ENCODE data around the gene TMEM141. TPM values are rescaled to one million over a fixed set of nuclear protein-coding genes. Genes with fewer than 3 reads are reported as not detected.
"Not testable (repeated sequence)": the region's sequence is repeated elsewhere in the genome, so short reads cannot be mapped to it uniquely, and the experiment has no call there.

The TMEM141 gene
- total and polyA plus RNA-seq, 2 donors = 81.0 TPM

DNA sequence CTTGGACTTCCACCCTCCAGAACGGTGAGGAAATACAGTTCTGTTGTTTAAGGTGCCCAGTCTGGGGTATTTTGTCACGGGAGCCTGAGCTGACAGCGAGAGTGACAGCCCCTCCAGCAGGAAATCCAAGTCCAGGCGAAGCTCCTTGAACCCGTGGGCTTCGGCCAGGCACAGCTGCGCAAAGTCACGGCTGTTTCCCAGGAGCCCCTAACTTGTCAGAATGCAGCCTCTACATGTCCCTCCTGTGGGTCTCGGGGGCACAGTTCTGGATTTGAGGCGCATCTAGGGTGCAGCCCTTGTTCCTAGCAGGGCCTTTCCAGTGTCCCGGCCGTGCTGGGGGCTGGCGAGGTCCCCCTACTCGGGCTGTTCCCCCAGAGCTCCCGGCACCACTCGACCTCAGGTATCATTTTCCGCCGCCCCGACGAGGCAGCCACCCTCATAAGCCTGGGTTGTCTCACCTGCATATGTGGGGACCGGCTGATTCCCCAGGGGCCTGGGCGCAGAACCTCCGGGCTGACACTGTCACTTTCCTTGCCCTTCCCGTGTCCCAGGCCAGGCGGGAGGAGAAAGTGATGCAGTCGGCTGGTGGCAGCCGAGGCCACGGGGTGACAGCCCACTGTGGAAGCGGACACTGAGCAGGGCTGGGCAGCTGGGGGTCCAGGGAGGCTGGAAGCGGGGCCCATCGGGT lies 37.6 kb upstream of the TMEM141 start:
- Histone ChIP-seq H3K9me3 (ENCODE audit: control insufficient read depth in 2 of 2, insufficient read depth in 1 of 2, low read length in 1 of 2) (peaks cover 0 to 32% of the 10 kb centered on the region in 2 donors), H3K36me3 (ENCODE audit: control insufficient read depth in 2 of 2, insufficient read depth in 2 of 2, low read length in 1 of 2) (no peaks in the 10 kb centered on the region), H3K4me3 (ENCODE audit: low read length in 2 of 2) (no peak overlapping the region), H3K4me1 (ENCODE audit: control insufficient read depth in 2 of 2, insufficient read depth in 2 of 2, low read length in 2 of 2) (peaks cover 0 to 6% of the 10 kb centered on the region in 2 donors), H3K27ac (ENCODE audit: low read depth in 1 of 2, low read length in 1 of 2) (no peak overlapping the region), H3K27me3 (ENCODE audit: control insufficient read depth in 2 of 2, insufficient read depth in 1 of 2, low read length in 1 of 2) (peaks cover 0 to 8% of the 10 kb centered on the region in 2 donors)
- 93% methylated on average over 31 of the region's 31 CpGs for WGBS
- no peak for DNase-seq (ENCODE audit: low read depth in 6 of 9, low spot score in 9 of 9)

DNA sequence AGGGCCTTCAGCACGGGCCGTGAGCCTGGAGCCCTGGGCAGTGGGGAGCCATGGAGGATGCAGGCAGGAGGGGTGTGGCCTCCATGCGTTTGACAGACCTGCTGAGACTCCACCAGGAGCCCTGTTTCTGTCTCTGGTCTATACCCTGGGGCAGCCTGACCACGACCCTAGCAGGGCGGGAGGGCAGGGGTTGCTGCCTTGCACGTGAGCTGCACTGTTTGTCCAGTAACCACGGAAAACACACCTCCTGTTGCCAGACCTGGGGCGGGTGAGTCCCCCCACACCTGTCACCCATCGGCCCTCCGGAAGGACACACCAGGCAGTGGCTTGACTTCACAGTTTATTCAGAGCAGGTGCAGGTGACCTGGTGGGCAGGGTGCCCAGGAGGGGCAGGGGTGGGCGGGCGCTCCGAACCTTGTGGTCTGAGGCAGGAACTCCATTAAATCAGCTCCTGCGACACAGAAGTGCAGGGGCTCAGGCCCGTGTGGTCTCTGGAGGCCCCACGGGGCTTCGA lies 37.0 kb upstream of the TMEM141 start:
- WGBS = 23% methylated on average over 17 of the region's 17 CpGs
- peaks cover 0 to 4% of the 10 kb centered on the region in 2 donors for H3K4me1 ChIP-seq (ENCODE audit: control insufficient read depth in 2 of 2, insufficient read depth in 2 of 2, low read length in 2 of 2)
- H3K27ac ChIP-seq (ENCODE audit: low read depth in 1 of 2, low read length in 1 of 2) = no peak overlapping the region
- H3K9me3 ChIP-seq (ENCODE audit: control insufficient read depth in 2 of 2, insufficient read depth in 1 of 2, low read length in 1 of 2) = peaks cover 0 to 32% of the 10 kb centered on the region in 2 donors
- peaks cover 0 to 8% of the 10 kb centered on the region in 2 donors for H3K27me3 ChIP-seq (ENCODE audit: control insufficient read depth in 2 of 2, insufficient read depth in 1 of 2, low read length in 1 of 2)
- no peaks in the 10 kb centered on the region for H3K36me3 ChIP-seq (ENCODE audit: control insufficient read depth in 2 of 2, insufficient read depth in 2 of 2, low read length in 1 of 2)
- no peak overlapping the region for H3K4me3 ChIP-seq (ENCODE audit: low read length in 2 of 2)
- no peak for DNase-seq (ENCODE audit: low read depth in 6 of 9, low spot score in 9 of 9)

DNA sequence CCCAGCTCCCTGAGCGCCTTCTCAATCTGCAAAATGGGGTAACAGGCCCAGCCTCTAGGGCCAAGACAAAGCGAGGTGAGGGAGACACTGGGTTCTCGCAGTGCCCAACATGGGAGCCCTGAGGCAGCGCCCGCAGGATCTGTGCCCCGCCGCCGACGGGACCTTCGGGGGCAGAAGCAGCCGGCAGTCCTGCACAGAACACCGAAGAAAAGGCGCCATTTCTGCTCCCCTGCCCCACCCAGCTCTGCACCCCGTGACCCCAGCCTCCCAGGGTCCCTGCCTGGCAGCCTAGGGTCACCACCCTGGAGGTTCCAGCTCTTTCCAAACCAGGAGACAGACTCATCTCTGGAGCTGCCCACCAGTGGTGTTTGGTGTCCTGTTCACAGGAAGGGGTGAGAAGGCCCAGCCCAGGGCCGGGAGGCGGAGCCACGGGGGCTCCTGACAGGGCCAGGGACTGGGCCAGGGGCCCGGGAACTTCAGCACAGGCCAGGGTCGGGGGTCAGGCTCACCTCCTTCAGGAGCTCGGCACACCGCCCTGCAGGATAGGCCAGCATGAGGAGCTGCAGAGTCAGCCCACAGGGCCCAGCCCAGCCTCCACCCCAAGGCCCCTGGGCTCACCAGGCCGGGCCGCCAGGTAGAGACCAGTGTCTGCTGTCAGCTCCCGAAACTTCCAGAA lies 36.4 kb upstream of the TMEM141 start:
- Histone ChIP-seq H3K27ac (ENCODE audit: low read depth in 1 of 2, low read length in 1 of 2) (no peak overlapping the region), H3K4me3 (ENCODE audit: low read length in 2 of 2) (no peak overlapping the region), H3K9me3 (ENCODE audit: control insufficient read depth in 2 of 2, insufficient read depth in 1 of 2, low read length in 1 of 2) (peaks cover 0 to 32% of the 10 kb centered on the region in 2 donors), H3K4me1 (ENCODE audit: control insufficient read depth in 2 of 2, insufficient read depth in 2 of 2, low read length in 2 of 2) (no peaks in the 10 kb centered on the region), H3K27me3 (ENCODE audit: control insufficient read depth in 2 of 2, insufficient read depth in 1 of 2, low read length in 1 of 2) (peaks cover 0 to 8% of the 10 kb centered on the region in 2 donors), H3K36me3 (ENCODE audit: control insufficient read depth in 2 of 2, insufficient read depth in 2 of 2, low read length in 1 of 2) (no peaks in the 10 kb centered on the region)
- DNase-seq (ENCODE audit: low read depth in 6 of 9, low spot score in 9 of 9) = no peak
- WGBS = 94% methylated on average over 24 of the region's 24 CpGs

DNA sequence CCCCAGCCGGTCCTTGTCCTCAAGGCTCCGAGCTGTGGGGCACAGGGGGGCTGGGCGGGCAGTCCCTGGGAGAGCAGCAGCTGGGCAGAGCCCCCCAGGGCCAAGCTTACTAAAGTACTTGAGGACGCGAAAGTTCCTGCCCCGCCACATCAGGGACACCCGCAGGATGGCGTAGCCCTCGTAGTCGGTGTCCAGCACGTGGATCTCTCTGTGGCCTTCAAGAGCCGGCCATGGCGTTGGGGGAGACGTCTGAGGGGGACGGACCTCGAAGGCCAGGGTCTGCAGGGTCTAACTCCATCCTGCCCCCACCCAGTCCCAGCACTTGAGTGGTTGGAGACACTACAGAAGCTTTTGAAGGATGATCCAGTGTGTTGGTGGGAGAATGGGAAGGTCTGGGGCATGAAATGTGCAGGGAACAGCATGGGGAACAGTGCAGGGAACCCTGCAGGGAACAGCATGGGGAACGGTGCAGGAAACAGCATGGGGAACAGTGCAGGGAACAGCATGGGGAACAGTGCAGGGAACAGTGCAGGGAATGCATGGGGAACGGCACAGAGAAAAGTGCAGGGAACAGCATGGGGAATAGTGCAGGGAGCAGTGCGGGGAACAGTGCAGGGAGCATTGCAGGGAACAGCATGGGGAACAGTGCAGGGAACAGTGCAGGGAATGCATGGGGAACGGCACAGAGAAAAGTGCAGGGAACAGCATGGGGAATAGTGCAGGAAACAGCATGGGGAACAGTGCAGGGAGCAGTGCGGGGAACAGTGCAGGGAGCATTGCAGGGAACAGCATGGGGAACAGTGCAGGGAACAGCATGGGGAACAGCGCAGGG lies 35.6 kb upstream of the TMEM141 start:
- not testable (repeated sequence) for H3K27ac ChIP-seq (ENCODE audit: low read depth in 1 of 2, low read length in 1 of 2); H3K36me3 ChIP-seq (ENCODE audit: control insufficient read depth in 2 of 2, insufficient read depth in 2 of 2, low read length in 1 of 2); DNase-seq (ENCODE audit: low read depth in 6 of 9, low spot score in 9 of 9); H3K4me3 ChIP-seq (ENCODE audit: low read length in 2 of 2); H3K4me1 ChIP-seq (ENCODE audit: control insufficient read depth in 2 of 2, insufficient read depth in 2 of 2, low read length in 2 of 2)
- H3K27me3 ChIP-seq (ENCODE audit: control insufficient read depth in 2 of 2, insufficient read depth in 1 of 2, low read length in 1 of 2) = peaks cover 0 to 10% of the 10 kb centered on the region in 2 donors
- 98% methylated on average over 22 of the region's 22 CpGs for WGBS
- peaks cover 0 to 32% of the 10 kb centered on the region in 2 donors for H3K9me3 ChIP-seq (ENCODE audit: control insufficient read depth in 2 of 2, insufficient read depth in 1 of 2, low read length in 1 of 2)

DNA sequence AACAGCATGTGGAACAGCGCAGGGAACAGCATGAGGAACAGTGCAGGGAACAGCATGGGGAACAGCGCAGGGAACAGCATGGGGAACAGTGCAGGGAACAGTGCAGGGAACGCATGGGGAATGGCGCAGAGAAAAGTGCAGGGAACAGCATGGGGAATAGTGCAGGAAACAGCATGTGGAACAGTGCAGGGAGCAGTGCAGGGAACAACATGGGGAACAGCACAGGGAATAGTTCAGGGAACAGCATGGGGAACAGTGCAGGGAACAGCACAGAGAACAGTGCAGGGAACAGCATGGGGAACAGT lies 35.1 kb upstream of the TMEM141 start:
- DNase-seq (ENCODE audit: low read depth in 6 of 9, low spot score in 9 of 9) = no peak
- H3K36me3 ChIP-seq (ENCODE audit: control insufficient read depth in 2 of 2, insufficient read depth in 2 of 2, low read length in 1 of 2) = no peaks in the 10 kb centered on the region
- no peak overlapping the region for H3K27ac ChIP-seq (ENCODE audit: low read depth in 1 of 2, low read length in 1 of 2)
- 100% methylated on average over 4 of the region's 4 CpGs for whole genome bisulfite sequencing
- no peak overlapping the region for H3K4me3 ChIP-seq (ENCODE audit: low read length in 2 of 2)
- peaks cover 0 to 32% of the 10 kb centered on the region in 2 donors for H3K9me3 ChIP-seq (ENCODE audit: control insufficient read depth in 2 of 2, insufficient read depth in 1 of 2, low read length in 1 of 2)
- no peaks in the 10 kb centered on the region for H3K4me1 ChIP-seq (ENCODE audit: control insufficient read depth in 2 of 2, insufficient read depth in 2 of 2, low read length in 2 of 2)
- peaks cover 0 to 11% of the 10 kb centered on the region in 2 donors for H3K27me3 ChIP-seq (ENCODE audit: control insufficient read depth in 2 of 2, insufficient read depth in 1 of 2, low read length in 1 of 2)

DNA sequence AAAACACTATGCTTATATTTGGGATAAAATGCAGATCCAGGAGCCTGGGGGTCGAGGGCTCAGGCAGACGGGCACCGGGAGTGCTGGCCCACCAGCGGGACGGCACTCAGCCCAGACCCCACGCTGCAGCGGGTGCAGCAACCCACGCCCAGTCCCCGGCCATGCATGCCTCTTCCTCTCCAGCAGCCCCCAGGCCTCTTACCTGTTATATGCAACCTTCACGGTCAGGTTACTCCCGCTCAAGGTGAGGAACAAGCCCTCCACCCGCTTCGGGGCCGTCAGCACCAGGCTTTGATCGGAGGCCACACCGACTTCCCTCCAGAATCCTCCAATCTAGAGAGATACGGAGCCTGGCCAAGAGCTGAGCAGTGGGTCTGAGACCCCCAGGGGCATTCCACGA lies 34.3 kb upstream of the TMEM141 start:
- Histone ChIP-seq H3K36me3 (ENCODE audit: control insufficient read depth in 2 of 2, insufficient read depth in 2 of 2, low read length in 1 of 2) (no peaks in the 10 kb centered on the region), H3K27ac (ENCODE audit: low read depth in 1 of 2, low read length in 1 of 2) (no peak overlapping the region), H3K9me3 (ENCODE audit: control insufficient read depth in 2 of 2, insufficient read depth in 1 of 2, low read length in 1 of 2) (peaks cover 0 to 32% of the 10 kb centered on the region in 2 donors), H3K4me1 (ENCODE audit: control insufficient read depth in 2 of 2, insufficient read depth in 2 of 2, low read length in 2 of 2) (no peaks in the 10 kb centered on the region), H3K4me3 (ENCODE audit: low read length in 2 of 2) (no peak overlapping the region), H3K27me3 (ENCODE audit: control insufficient read depth in 2 of 2, insufficient read depth in 1 of 2, low read length in 1 of 2) (peaks cover 0 to 11% of the 10 kb centered on the region in 2 donors)
- 98% methylated on average over 18 of the region's 18 CpGs for WGBS
- no peak for DNase-seq (ENCODE audit: low read depth in 6 of 9, low spot score in 9 of 9)

DNA sequence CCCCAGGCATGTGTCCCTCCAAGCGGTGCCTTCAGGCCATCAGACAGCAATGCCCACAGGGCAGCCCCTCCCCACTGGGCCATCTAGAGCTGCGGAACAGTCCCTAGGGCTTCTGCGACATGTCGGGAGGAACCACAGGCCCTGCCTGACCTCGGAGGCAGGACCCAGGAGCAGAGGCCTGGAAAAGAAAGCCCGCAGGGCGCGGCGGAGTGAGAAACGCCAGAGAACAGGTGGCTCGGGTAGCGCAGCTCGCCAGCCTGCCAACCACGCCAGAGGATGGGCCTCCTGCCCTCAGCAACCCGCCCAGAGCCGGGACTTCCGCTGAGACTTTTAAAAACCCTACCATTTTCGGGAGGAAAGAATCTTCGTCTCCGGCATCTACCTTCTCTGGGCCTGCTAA lies 33.8 kb upstream of the TMEM141 start:
- no peak for DNase-seq (ENCODE audit: low read depth in 6 of 9, low spot score in 9 of 9)
- no peak overlapping the region for H3K27ac ChIP-seq (ENCODE audit: low read depth in 1 of 2, low read length in 1 of 2)
- WGBS = 94% methylated on average over 20 of the region's 20 CpGs
- peaks cover 0 to 27% of the 10 kb centered on the region in 2 donors for H3K9me3 ChIP-seq (ENCODE audit: control insufficient read depth in 2 of 2, insufficient read depth in 1 of 2, low read length in 1 of 2)
- H3K4me3 ChIP-seq (ENCODE audit: low read length in 2 of 2) = no peak overlapping the region
- peaks cover 0 to 13% of the 10 kb centered on the region in 2 donors for H3K27me3 ChIP-seq (ENCODE audit: control insufficient read depth in 2 of 2, insufficient read depth in 1 of 2, low read length in 1 of 2)
- H3K36me3 ChIP-seq (ENCODE audit: control insufficient read depth in 2 of 2, insufficient read depth in 2 of 2, low read length in 1 of 2) = no peaks in the 10 kb centered on the region
- no peaks in the 10 kb centered on the region for H3K4me1 ChIP-seq (ENCODE audit: control insufficient read depth in 2 of 2, insufficient read depth in 2 of 2, low read length in 2 of 2)

DNA sequence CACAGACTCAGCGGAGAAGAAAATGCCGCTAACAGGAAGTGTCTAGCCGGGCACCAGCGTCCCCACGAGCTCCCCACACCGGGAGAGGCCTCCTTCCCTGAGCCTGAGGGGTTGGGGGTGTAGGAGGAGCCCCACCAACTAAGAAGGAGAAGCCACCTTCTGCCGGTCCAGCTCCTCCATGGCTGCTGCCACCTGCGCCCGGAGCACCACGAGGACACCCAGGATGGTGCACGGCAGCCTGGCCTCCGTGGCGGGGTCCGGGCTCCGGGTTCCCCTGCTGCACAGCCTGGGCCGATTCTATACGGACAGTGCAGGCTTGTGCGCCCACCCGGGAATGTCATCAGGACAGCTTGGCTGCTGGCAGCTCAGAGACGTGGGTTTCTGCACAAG lies 33.4 kb upstream of the TMEM141 start:
- H3K27me3 ChIP-seq (ENCODE audit: control insufficient read depth in 2 of 2, insufficient read depth in 1 of 2, low read length in 1 of 2) = peaks cover 0 to 16% of the 10 kb centered on the region in 2 donors
- H3K9me3 ChIP-seq (ENCODE audit: control insufficient read depth in 2 of 2, insufficient read depth in 1 of 2, low read length in 1 of 2) = peaks cover 0 to 27% of the 10 kb centered on the region in 2 donors
- DNase-seq (ENCODE audit: low read depth in 6 of 9, low spot score in 9 of 9) = no peak
- H3K36me3 ChIP-seq (ENCODE audit: control insufficient read depth in 2 of 2, insufficient read depth in 2 of 2, low read length in 1 of 2) = no peaks in the 10 kb centered on the region
- H3K4me1 ChIP-seq (ENCODE audit: control insufficient read depth in 2 of 2, insufficient read depth in 2 of 2, low read length in 2 of 2) = peaks cover 0 to under 1% of the 10 kb centered on the region in 2 donors
- WGBS = 94% methylated on average over 20 of the region's 20 CpGs
- H3K4me3 ChIP-seq (ENCODE audit: low read length in 2 of 2) = no peak overlapping the region
- no peak overlapping the region for H3K27ac ChIP-seq (ENCODE audit: low read depth in 1 of 2, low read length in 1 of 2)

DNA sequence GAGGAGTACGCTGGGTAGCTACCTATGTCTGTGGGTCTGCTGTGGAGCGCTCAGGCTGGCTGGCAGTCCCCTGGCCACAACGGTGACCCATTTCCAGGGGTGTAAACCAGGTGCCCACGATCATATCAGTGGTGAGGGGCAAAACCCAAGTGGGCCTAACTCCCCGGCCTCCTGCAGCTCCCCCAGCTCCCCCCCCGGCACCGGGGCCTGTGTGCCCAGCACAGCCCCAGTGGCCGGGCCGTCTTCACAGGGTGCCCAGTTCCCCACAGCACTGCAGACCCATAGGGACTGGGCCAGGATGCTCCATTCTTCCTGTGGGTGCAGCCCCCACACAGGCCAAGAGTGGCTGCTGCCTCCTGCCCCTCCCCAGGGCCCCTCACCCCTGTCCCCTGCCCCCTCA lies 32.1 kb upstream of the TMEM141 start:
- 86% methylated on average over 9 of the region's 9 CpGs for WGBS
- Histone ChIP-seq H3K4me3 (ENCODE audit: low read length in 2 of 2) (no peak overlapping the region), H3K27me3 (ENCODE audit: control insufficient read depth in 2 of 2, insufficient read depth in 1 of 2, low read length in 1 of 2) (peaks cover 0 to 18% of the 10 kb centered on the region in 2 donors), H3K27ac (ENCODE audit: low read depth in 1 of 2, low read length in 1 of 2) (no peak overlapping the region), H3K9me3 (ENCODE audit: control insufficient read depth in 2 of 2, insufficient read depth in 1 of 2, low read length in 1 of 2) (peaks cover 0 to 17% of the 10 kb centered on the region in 2 donors), H3K4me1 (ENCODE audit: control insufficient read depth in 2 of 2, insufficient read depth in 2 of 2, low read length in 2 of 2) (peaks cover 0 to 3% of the 10 kb centered on the region in 2 donors), H3K36me3 (ENCODE audit: control insufficient read depth in 2 of 2, insufficient read depth in 2 of 2, low read length in 1 of 2) (no peaks in the 10 kb centered on the region)
- no peak for DNase-seq (ENCODE audit: low read depth in 6 of 9, low spot score in 9 of 9)

All from thymus (tissue), 11 donors.